Right atrium auricular region (tissue), 2 donors: ENCODE results near the gene GTPBP1. TPM values are rescaled to one million over a fixed set of nuclear protein-coding genes. Genes with fewer than 3 reads are reported as not detected.

Experiments
- DNase-seq: peaks from one replicate; pipeline ENCODE4 v3.0.0-alpha.2; 2019; ENCODE audit warnings: low spot score
- H3K27ac ChIP-seq, 2 donors: fragments of 200-600 bp; sonication (generic); 1 replicate in 1 of 2; 2 replicates in 1 of 2; pipeline ENCODE4 v1.5.1; 2016 to 2019
- H3K27me3 ChIP-seq, 2 donors: fragments of 200-600 bp; sonication (generic); one replicate each; pipeline versions ENCODE4 v1.5.1 to v1.6.0; 2017 to 2019
- H3K36me3 ChIP-seq: fragments of 200-600 bp; sonication (generic); one replicate; pipeline ENCODE4 v1.5.1; 2016
- H3K4me1 ChIP-seq, 2 donors: fragments of 200-600 bp; sonication (generic); one replicate each; pipeline versions ENCODE4 v1.5.1 to v1.6.0; 2017 to 2019
- H3K4me3 ChIP-seq, 2 donors: fragments of 200-600 bp; sonication (generic); 1 replicate in 1 of 2; 2 replicates in 1 of 2; pipeline ENCODE4 v1.5.1; 2017 to 2019; ENCODE audit warnings: mild to moderate bottlenecking in 1 of 2, moderate library complexity in 1 of 2
- H3K9me3 ChIP-seq, 2 donors: fragments of 200-600 bp; sonication (generic); one replicate each; pipeline ENCODE4 v1.5.1; 2019
- CTCF ChIP-seq, 2 donors: fragments of 200-600 bp; sonication (generic); IDR thresholded peaks; one replicate each; pipeline ENCODE4 v1.5.1; 2019; ENCODE audit warnings: antibody characterized with exemption in 2 of 2
- total RNA-seq, 2 donors: library from RNA; depleted of rRNA; stranded (reverse); fragments of >200 nt; gene quantifications; one replicate each; pipeline ENCODE4 v1.1.0, GENCODE V29; 2016

The GTPBP1 gene
- total RNA-seq, 2 donors from 2014 or later: 23.2 to 32.2 TPM

DNA sequence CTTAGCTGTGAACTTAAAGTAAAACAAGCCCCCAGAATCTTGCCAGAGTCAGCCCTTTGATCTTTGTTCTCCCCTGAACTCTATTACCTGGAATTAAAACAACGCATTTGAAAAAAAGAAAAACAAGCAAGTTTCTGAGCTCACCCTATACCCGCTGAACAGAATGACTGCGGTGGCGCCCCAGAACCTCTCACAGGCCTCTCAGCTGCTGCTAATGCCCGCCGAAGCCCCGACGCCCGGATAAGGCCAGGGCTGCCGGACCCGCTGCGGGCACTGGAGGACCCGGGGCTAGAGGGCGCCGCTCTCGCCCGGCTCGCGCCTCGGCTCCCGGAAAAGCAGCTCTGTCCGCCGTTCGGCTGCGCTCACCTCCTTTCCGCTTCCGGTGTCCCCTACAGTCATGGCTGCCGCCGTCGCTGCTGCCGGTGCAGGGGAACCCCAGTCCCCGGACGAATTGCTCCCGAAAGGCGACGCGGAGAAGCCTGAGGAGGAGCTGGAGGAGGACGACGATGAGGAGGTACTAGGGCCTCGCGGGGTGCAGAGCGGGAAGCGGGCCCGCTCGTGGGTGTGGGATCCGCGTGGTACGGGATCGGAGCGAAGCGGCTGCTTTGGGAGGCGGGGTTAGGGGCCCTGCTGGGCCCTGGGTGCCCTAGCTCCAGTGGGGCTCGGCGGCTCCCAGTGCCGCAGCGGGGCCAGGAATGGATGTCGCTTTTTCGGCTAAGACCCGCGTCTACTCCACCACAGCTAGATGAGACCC lies 24.0 kb upstream of the GTPBP1 start, which contains the start of gene TOMM22:
TOMM22 (plus strand) TSS at position 376 of the 754 bp plus-strand sequence; CDS start at position 398, 22 bp downstream.
- Histone ChIP-seq H3K36me3 (peaks cover 36% of the 10 kb centered on the region), H3K27ac (peak within 1 kb of the TSS; percentile 72 to 76), H3K4me3 (peak within 1 kb of the TSS; percentile 94 to 100), H3K4me1 (peaks cover 0 to 20% of the 10 kb centered on the region in 2 donors), H3K27me3 (no peaks in the 10 kb centered on the region), H3K9me3 (no peaks in the 10 kb centered on the region)
- peak; percentile 86 for DNase-seq
- TF ChIP-seq CTCF (IDR thresholded peaks at IDR 0.05): peak; percentile 36 to 89

GRCh38 chr22:38684895-38685294 lies 20.8 kb upstream of the GTPBP1 start:
- DNase-seq: no peak
- no peak for TF ChIP-seq CTCF (IDR thresholded peaks at IDR 0.05)
- no peak overlapping the region for H3K4me3 ChIP-seq
- H3K4me1 ChIP-seq: peaks cover 0 to 20% of the 10 kb centered on the region in 2 donors
- no peaks in the 10 kb centered on the region for H3K27me3 ChIP-seq
- H3K36me3 ChIP-seq: peaks cover 64% of the 10 kb centered on the region
- no peaks in the 10 kb centered on the region for H3K9me3 ChIP-seq
- H3K27ac ChIP-seq: no peak overlapping the region

DNA sequence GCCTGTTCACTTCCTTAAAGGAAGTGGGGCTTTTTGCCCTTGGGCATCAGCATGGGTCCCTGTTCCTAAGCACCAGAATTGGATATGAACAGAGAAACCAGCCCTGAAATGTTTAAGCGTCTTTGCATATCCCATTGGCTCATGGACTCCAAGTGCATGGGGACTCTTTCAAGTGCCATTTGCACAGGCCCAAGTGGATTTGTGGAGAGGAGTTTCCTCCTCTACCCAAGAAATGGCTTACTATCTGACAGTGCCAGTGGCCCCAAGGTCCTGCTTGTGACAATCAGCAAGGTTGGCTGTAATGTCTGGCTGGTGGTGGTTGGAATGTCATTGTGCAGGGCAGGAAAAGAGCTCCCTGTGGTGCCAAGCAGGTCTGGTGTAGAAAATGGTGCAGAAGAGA lies 20.0 kb upstream of the GTPBP1 start:
- no peak for DNase-seq
- H3K27ac ChIP-seq: no peak overlapping the region
- H3K4me3 ChIP-seq: no peak overlapping the region
- peaks cover 0 to 20% of the 10 kb centered on the region in 2 donors for H3K4me1 ChIP-seq
- TF ChIP-seq CTCF (IDR thresholded peaks at IDR 0.05): no peak
- no peaks in the 10 kb centered on the region for H3K9me3 ChIP-seq
- peaks cover 64% of the 10 kb centered on the region for H3K36me3 ChIP-seq
- no peaks in the 10 kb centered on the region for H3K27me3 ChIP-seq

DNA sequence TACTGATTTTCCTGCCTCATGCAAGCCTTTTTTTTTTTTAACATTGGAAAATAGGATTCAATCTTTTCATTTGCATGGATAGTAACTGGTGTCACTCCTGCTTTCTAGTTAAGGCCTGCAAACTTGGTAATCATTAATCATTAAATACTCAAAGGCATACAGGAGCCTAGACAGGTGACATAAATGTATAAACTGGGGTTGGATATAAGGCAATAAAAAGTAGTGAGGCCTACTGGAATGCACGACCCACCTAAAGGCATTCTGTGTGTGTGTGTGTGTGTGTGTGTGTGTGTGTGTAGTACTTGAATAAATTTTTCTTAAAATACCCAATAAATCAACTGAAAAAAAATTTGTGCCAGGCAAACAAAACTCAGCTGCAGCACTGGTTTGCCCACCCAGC lies 16.1 kb upstream of the GTPBP1 start:
- H3K36me3 ChIP-seq: peaks cover 62% of the 10 kb centered on the region

DNA sequence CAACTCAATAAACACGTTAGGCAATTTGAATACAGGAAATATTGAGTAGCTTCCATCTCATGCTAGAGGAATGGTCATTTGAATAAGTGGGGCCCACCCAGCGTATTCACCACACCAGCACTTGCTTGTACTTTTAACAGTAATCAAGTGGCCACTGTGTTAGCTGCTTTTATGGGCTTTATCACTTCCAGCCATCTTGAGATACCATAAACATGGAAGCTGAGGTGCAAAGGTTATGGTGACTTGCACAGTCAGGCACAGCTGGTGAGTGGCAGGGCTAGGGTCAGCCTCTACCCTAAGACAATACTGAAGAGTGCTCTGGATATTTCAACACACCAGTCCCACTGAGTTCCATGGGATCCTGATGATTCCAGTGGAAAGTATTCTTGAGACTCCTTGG lies 11.7 kb upstream of the GTPBP1 start:
- Histone ChIP-seq H3K27me3 (no peaks in the 10 kb centered on the region), H3K9me3 (no peaks in the 10 kb centered on the region), H3K36me3 (peaks cover 18% of the 10 kb centered on the region), H3K4me3 (no peak overlapping the region), H3K27ac (no peak overlapping the region), H3K4me1 (peaks cover 0 to 42% of the 10 kb centered on the region in 2 donors)
- no peak for DNase-seq
- no peak for TF ChIP-seq CTCF (IDR thresholded peaks at IDR 0.05)

More for the DNA sequence above, 16.1 kb upstream of the GTPBP1 start:
- Histone ChIP-seq H3K27ac (no peak overlapping the region), H3K4me1 (no peaks in the 10 kb centered on the region), H3K27me3 (no peaks in the 10 kb centered on the region), H3K4me3 (no peak overlapping the region), H3K9me3 (no peaks in the 10 kb centered on the region)
- no peak for DNase-seq
- TF ChIP-seq CTCF (IDR thresholded peaks at IDR 0.05): no peak
